Stimulated activated CD8-positive, alpha-beta memory T cell treated with anti-CD3 and anti-CD28 coated beads, Interleukin-7, amount 100 ng/mL, for 48 hours (primary cell): Measurements from ENCODE around the gene VCP.

Source experiments
- DNase-seq, 2 donors: peaks; one replicate each; pipeline ENCODE4 v3.0.0-alpha.2; 2020; ENCODE audit warnings: low read depth in 1 of 2; ENCODE audit errors: extremely low read depth in 1 of 2

Gene VCP

DNA sequence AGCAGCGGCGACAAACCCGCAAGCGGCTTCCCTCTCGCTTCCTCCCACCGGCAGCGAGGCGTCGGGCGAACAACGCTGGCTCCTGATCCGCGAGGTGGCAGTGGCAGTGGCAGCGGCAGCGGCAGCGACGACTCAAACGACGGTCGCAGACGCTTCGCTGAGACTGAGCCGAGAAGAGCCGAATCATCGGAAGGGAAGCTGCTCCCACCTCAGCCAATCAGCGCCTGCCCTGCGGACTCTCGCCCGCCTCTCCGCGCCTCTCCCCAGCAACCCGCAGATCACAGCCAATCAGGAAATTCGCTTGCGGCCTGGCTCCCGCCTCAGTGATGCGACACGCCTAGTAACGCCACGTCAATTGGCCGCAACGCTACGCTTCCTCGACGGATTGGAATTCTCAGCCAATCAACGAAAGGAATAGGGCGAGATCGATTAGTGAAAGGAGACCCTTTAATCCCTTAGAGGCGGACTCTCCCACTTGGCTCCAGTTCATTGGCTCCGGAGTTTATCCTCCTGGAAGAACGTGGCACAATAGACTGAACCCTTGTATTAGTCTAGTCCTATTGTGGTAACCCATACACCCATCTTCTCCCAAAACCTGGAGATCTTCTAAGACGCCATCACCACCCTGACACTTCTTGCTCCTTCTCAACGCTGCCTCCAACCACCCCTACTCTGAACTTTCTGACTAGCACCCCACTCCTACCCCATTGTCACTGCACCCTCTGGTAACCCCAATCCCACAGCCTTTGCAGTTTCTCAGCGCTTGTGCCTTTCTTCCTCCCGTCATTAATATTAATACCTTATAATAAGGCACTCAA is at the start of gene VCP:
VCP (minus strand) TSS at position 165 of the 818 bp plus-strand sequence. CDS start 272 bp downstream, outside the sequence.
- peak; percentile 92 to 97 for DNase-seq

DNA sequence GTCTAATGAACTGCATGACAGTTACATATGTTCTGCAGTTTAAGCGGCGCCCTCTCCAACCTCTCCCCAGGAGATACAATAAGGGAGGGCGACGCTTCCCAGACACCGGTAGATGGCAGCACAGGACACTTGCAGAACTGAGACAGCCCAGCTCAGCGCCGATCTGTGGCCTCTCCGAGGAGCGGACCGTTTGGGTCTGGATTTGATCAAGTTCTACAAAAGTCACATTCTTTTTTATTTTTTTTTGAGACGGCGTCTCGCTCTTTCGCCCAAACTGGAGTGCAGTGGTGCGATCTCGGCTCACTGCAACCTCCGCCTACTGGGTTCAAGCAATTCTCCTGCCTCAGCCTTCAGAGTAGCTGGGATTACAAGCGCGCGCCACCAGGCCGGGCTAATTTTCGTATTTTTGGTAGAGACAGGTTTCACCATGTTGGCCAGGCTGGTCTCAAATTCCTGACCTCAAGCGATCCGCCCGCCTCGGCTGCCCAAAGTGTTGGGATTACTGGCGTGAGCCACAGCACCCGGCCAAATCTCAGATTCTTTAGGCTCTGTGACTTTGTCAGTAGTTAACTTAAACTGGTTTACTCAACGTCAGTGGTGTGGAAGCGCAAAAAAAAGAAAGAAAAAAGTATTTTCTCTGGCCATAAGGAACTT is 44.6 kb upstream of the VCP start:
- DNase-seq = peak; percentile 59 to 80

DNA sequence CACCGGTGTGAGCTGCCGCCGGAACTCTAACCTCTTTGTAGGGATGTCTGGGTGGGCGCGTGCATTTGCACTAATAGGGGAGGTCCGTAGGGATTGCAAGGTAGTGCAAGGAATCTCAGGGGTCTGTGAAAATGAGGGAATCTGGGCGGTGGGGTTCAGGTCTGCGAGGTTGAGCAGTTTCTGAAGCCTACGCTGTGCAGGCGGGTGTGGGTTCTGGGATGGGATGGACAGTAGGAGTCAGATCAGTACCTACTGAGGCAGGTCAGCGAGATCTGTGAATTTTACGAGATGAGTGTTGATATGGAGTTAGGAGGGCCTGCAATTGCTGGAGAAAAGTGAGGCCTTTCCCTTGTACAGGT is 44.1 kb upstream of the VCP start:
- DNase-seq = no peak

GRCh38 chr9:35115680-35116538 is 43.5 kb upstream of the VCP start, which contains the start of gene ATOSB:
Gene ATOSB (minus strand): TSS chr9:35115862. CDS start chr9:35108274, 7,588 bp downstream.
- DNase-seq = peak; percentile 84 to 94

DNA sequence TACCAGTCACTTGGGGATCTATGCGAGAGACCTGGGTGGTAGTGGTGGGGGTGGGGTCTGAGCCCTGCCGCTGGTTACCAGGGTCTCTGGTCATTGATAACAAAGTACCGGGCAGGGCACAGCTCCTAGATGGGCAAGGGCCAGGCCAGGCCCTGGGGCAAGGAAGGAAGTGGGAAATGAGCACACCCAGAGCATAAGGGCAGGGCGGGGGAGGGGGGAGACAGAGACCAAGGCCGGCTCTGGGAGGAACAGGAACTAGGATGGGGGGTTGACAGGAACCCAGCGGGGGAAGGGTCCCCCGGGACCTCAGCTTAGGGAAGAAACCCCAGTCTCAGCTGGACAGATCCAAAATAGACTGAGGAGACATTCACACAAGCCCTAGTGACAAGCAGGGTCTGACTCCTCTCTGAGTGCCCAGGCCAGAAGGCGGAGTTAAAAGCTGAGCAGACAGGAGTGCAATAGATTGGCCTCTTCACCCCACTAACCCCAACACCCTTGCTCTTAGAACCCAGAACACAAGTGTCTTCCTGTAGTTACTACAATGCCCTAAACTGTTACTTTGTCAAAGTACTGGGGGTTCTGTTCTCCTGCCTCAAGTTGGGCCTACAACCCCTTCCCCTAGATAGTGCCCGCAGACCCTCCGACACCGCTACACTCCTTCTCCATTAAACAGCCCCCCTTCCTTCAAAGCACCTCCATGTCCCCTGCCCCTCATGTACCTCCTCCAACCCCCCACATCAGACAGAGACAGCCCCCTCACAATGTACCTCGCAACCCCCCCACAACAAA is 42.6 kb upstream of the VCP start:
- DNase-seq = no peak

- DNase-seq = peak in 1 of 2 donors; percentile 72
Measured at GRCh38 chr9:35114113-35114839, 41.9 kb upstream of the VCP start.

- DNase-seq = no peak
Measured at GRCh38 chr9:35112257-35113020, 40.0 kb upstream of the VCP start.

- DNase-seq = peak; percentile 90 to 96
Measured at GRCh38 chr9:35111001-35111933, 38.8 kb upstream of the VCP start.

DNA sequence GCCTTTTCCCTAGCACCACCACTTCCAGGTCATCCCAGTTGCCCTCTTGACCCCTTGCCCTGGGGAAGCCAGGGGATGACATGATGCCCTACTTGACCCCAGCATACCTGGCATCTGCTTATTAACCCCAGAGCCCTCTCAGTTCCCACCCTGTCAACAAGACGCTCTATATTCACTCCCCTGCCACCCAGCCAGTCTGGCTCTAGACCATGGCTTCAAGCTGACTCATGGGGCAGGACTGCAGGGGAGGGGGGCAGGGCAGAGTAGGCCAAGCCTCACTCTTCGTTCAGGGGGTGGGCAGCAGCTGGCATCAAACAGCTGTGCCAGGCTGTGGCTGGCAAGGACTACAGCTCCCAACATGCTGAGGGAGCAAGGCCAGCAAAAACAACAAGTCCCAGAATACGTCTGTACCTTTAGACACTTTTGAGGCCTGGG is 37.9 kb upstream of the VCP start:
- no peak for DNase-seq

DNA sequence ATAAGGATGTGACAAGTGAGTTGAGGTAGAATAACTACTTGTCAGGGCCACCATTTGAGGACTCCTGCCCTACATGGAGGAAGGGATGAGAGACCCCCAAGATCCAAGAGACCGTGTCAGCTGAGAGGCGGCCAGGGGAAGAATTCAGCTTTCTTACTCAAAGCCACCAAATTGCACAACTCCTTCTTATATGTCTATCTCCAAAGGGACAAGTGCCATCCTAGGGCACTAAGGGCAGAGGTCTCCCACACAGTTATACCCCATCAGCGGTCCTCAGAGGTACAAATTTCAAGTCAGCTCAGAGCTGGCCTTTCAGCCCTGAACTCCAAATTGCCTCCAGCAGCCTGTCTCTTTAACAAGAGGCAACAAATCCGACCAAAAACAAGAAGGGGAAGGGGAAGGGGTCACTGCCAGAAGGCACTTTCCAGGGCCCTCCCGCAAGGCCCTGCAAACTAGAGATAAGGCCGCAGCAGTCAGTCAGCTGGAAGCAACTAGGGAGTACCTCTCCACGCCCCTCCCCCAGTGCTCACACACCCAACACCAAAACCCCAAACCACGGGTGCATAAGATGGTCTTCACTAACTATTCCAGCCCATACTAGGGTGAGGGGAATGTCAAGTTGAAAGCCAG is 36.6 kb upstream of the VCP start:
- no peak for DNase-seq

GRCh38 chr9:35108461-35108860 is 36.0 kb upstream of the VCP start:
- no peak for DNase-seq

DNA sequence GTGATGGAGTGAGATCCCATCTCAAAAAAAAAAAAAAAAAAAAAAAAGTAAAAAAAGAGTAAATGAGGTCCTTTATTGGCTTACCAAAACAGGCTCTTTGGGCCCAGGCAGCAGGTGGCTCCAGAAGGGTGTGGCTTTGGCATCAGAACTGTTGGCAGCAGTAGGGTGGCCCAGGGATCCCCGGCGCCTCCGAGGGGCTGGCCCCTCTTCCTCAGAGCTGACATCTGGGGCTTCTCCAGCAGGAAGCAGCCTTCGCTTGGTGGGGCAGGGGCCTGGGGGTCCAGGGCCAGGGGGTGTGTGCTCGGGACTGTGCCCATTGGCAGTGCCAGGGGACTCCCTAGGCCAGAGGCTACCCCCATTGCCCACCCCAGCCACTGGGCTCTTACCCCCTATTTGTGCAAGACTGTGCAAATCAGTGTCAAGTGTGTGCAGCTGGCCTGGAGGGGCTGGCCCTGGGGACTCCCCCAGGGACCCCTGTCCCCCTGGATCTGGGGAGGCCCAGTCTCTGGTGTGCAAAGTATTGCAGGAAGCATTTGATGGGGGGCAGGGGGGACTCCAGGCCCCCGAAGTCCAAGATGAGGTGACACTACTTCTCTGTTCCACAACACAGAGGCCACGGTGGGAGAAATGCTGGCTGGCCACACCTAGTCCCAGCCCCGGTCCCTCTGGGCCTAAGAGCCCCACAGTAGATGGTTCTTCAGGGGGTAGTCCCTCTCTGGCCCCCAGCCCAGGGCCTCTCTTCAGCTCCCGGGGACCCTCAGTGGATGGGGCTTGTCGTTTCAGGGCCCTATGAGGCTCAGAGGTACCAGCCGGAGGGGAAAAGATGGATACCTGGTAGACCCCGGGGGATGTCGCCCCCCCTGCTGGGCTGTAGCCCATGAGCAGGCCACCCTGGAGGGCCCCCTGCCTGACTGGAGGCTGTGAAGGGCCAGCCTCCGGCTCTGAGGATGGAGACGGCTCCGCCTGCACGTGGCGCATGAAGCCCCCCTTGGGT is 35.2 kb upstream of the VCP start:
- DNase-seq = no peak

GRCh38 chr9:35106343-35106730 is 33.9 kb upstream of the VCP start:
- DNase-seq = no peak

- DNase-seq = no peak
Measured at GRCh38 chr9:35105571-35106342, 33.3 kb upstream of the VCP start.

GRCh38 chr9:35105126-35105525 is 32.7 kb upstream of the VCP start:
- no peak for DNase-seq

GRCh38 chr9:35104586-35104985 is 32.2 kb upstream of the VCP start:
- no peak for DNase-seq
